ENCODE measurements around the gene CNIH3. TPM values are rescaled to one million over a fixed set of nuclear protein-coding genes. Genes with fewer than 3 reads are reported as not detected.
"Not testable (repeated sequence)": the region's sequence is repeated elsewhere in the genome, so short reads cannot be mapped to it uniquely, and the experiment has no call there.

Gene CNIH3
- total RNA-seq = 1.0 and 2.5 TPM in 2 replicates
- polyA plus RNA-seq = 1.3 and 1.6 TPM in 2 replicates
- polyA plus RNA-seq (2011; cell fraction: cytosol; rRNA removed) = 0.99 and 1.2 TPM in 2 replicates
- 1.9 and 2.7 TPM in 2 replicates for polyA plus RNA-seq (2011; cell fraction: nucleus; rRNA removed)
- 1.6 and 1.7 TPM in 2 replicates for polyA plus RNA-seq (2012)
- 2.0 and 2.1 TPM in 2 replicates for polyA minus RNA-seq
- not detected for polyA minus RNA-seq (2011; cell fraction: cytosol; rRNA and poly(A)+ RNA removed)
- polyA minus RNA-seq (2011; cell fraction: nucleus; rRNA and poly(A)+ RNA removed) = 1.4 TPM in 1 of 2 replicates, not detected in the other
- percentile 21 among the genes with signal in this experiment for Bru-seq, nascent RNA
- percentile 19 among the genes with signal in this experiment for BruChase-seq, experiment 1, labeled RNA remaining after a 6-hour chase
- percentile 22 among the genes with signal in this experiment for BruChase-seq, experiment 2, labeled RNA remaining after a 2-hour chase
- long read RNA-seq, partial matches to known transcripts = 0 of 2 reads
- long read RNA-seq, other reads (novel, unspliced or antisense) = 0 of 2 reads

DNA sequence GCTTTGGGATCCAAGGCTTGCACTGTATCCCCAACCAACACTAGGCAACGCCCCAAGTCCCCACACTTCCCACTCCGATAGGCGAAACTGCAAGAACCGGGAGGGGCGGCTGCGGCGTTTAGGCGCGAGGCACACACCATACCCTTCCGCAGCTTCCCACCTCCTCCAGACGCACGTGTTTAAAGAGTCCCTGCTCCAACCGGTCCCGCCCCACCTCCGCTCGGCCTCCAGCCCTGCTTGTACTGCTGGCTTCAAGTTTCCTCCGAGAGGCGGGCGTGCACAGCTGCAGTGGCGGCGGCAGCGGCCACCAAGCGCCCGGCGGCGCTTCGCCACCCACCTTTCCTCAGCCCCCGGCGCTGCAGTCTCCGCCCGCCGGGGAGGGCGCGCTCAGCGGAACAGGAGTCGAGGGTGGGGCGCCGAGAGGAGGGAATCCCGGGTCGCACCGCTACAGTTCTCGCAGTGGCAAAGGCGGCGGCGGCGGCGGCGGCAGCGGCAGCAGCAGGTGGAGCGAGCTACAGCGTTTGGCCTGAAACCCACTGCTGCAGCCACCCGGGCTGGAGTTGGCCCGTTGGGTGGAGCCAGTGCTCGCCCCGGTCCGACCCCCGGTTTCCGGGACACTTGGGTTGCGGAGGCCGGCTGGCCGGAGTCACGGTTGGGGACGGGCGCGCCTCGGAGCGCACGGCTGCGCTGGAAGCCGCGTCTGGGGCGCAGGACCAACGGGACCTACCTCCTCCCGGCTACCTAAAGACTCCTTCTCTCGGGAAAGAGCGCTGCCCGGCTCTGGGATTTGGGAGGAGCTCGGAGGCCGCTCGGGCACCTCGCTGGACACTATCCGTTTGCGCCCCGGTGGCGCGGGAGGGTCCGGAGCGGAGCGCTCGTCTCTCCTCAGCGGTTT, at the start of gene CNIH3:
Gene CNIH3, plus strand, starts transcription at position 457 of the 895 bp plus-strand sequence. CDS start 858 bp downstream, outside the sequence.
- peak within 1 kb of the TSS; percentile 10 for H2AFZ ChIP-seq (ENCODE audit: low read depth, low read length)
- no TSS peak for BruUV-seq (replicated peaks)
- POLR2A ChIA-PET = no interaction called here
- H3K27ac ChIP-seq (ENCODE audit: insufficient read depth, low read depth, low read length) = no peak within 1 kb of the TSS
- dilution Hi-C loops (cut with MboI; ENCODE audit: extremely low pct_ligation_motif_present, low sequenced_read_pairs) (loop anchor here (25.0 kb wide), 1 partner anchor 104 kb away; no protein-coding TSS in a partner anchor), intact Hi-C loops (cut with micrococcal nuclease) (no loop called here)
- TF ChIP-seq FOS (IDR thresholded peaks at IDR 0.05; ENCODE audit: borderline replicate concordance, insufficient read depth, low read length) (no peak), EZH2 (IDR thresholded peaks at IDR 0.05; ENCODE audit: borderline replicate concordance, low read depth, low read length, severe bottlenecking) (peak; percentile 1), POLR2AphosphoS5 (IDR thresholded peaks at IDR 0.05; ENCODE audit: insufficient read depth, low read depth, low read length) (no peak), GATA2 (IDR thresholded peaks at IDR 0.05; ENCODE audit: insufficient read depth, insufficient read length, low read depth, low read length) (no peak), MYC (IDR thresholded peaks at IDR 0.05; ENCODE audit: low read depth, low read length) (no peak)
- TF ChIP-seq, protein P1, sequence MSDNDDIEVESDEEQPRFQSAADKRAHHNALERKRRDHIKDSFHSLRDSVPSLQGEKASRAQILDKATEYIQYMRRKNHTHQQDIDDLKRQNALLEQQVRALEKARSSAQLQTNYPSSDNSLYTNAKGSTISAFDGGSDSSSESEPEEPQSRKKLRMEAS (IDR thresholded peaks at IDR 0.05; ENCODE audit: insufficient read depth, insufficient read length) = peak; percentile 49
- no peaks in the 10 kb centered on the region for H3K9me3 ChIP-seq (replicated peaks; ENCODE audit: control insufficient read depth, insufficient read depth, low read length)
- H3K4me1 ChIP-seq (ENCODE audit: control insufficient read depth, extremely low read depth, insufficient read depth, low read length) = peaks cover 4% of the 10 kb centered on the region
- CTCF ChIA-PET = interaction anchor here (1.1 to 1.2 kb wide), 2 partner anchors 16 to 235 kb away, joined by 3 to 4 read pairs; no protein-coding TSS in a partner anchor
- DNase-seq (ENCODE audit: low read depth, low spot score) (no peak), FAIRE-seq (peak; percentile 18)
- peak within 1 kb of the TSS in 2 of 3 experiments; percentile 10 to 33 for H3K4me3 ChIP-seq (replicated peaks in 1 of 3; ENCODE audit: insufficient read depth in 1 of 3, low read depth in 1 of 3, low read length in 3 of 3)
- H4K20me1 ChIP-seq (replicated peaks; ENCODE audit: control insufficient read depth, extremely low read depth, insufficient read depth, low read length) = no peaks in the 10 kb centered on the region
- no peaks in the 10 kb centered on the region for H3K79me2 ChIP-seq (ENCODE audit: control insufficient read depth, insufficient read depth, low read length)
- peaks cover 48 to 55% of the 10 kb centered on the region in 2 experiments for H3K27me3 ChIP-seq (ENCODE audit: control insufficient read depth in 2 of 2, insufficient read depth in 2 of 2, low read length in 2 of 2)
- no peak within 1 kb of the TSS for H3K9ac ChIP-seq (replicated peaks; ENCODE audit: extremely low read depth, insufficient read depth, low read length)
- no peaks in the 10 kb centered on the region for H3K36me3 ChIP-seq (ENCODE audit: control insufficient read depth in 2 of 2, extremely low read depth in 1 of 2, insufficient read depth in 2 of 2, low read length in 2 of 2)
- no peaks in the 10 kb centered on the region for H3K9me1 ChIP-seq (replicated peaks; ENCODE audit: control insufficient read depth, extremely low read depth, insufficient read depth, low read length)
- peak within 1 kb of the TSS; percentile 13 for H3K4me2 ChIP-seq (ENCODE audit: insufficient read depth, low read length)

DNA sequence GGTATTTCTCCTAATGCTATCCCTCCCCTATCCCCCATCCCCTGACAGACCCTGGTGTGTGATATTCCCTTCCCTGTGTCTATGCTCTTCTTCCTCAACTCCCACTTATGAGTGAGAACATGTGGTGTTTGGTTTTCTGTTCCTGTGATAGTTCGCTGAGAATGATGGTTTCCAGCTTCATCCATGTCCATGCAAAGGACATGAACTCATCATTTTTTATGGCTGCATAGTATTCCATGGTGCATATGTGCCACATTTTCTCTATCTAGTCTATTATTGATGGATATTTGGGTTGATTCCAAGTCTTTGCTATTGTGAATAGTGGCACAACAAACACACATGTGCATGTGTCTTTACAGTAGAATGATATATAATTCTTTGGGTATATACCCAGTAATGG, 49.6 kb upstream of the CNIH3 start:
- BruUV-seq (replicated peaks); dilution Hi-C loops (cut with MboI; ENCODE audit: extremely low pct_ligation_motif_present, low sequenced_read_pairs); POLR2A ChIA-PET: not testable (repeated sequence)

More for the DNA sequence above, 49.6 kb upstream of the CNIH3 start:
- H3K9me3 ChIP-seq (replicated peaks; ENCODE audit: control insufficient read depth, insufficient read depth, low read length); H3K79me2 ChIP-seq (ENCODE audit: control insufficient read depth, insufficient read depth, low read length); H3K9ac ChIP-seq (replicated peaks; ENCODE audit: extremely low read depth, insufficient read depth, low read length); H2AFZ ChIP-seq (ENCODE audit: low read depth, low read length); intact Hi-C loops (cut with micrococcal nuclease); FAIRE-seq; H3K36me3 ChIP-seq (ENCODE audit: control insufficient read depth in 2 of 2, extremely low read depth in 1 of 2, insufficient read depth in 2 of 2, low read length in 2 of 2); H3K27me3 ChIP-seq (ENCODE audit: control insufficient read depth in 2 of 2, insufficient read depth in 2 of 2, low read length in 2 of 2); H3K9me1 ChIP-seq (replicated peaks; ENCODE audit: control insufficient read depth, extremely low read depth, insufficient read depth, low read length); H3K4me2 ChIP-seq (ENCODE audit: insufficient read depth, low read length); H3K4me3 ChIP-seq (replicated peaks in 1 of 3; ENCODE audit: insufficient read depth in 1 of 3, low read depth in 1 of 3, low read length in 3 of 3); H4K20me1 ChIP-seq (replicated peaks; ENCODE audit: control insufficient read depth, extremely low read depth, insufficient read depth, low read length); H3K27ac ChIP-seq (ENCODE audit: insufficient read depth, low read depth, low read length); CTCF ChIA-PET; DNase-seq (ENCODE audit: low read depth, low spot score): not testable (repeated sequence)
- peaks cover 18% of the 10 kb centered on the region for H3K4me1 ChIP-seq (ENCODE audit: control insufficient read depth, extremely low read depth, insufficient read depth, low read length)

Measured in endothelial cell of umbilical vein (primary cell).